HG02885 (cell line): ENCODE data around the gene INHBC.
"Not testable (repeated sequence)": the region's sequence is repeated elsewhere in the genome, so short reads cannot be mapped to it uniquely, and the experiment has no call there.

Experiments used
- ATAC-seq: cut with Tn5 transposase; IDR thresholded peaks from one replicate; pipeline ENCODE4 v1.9.1; 2021; ENCODE audit warnings: mild to moderate bottlenecking; ENCODE audit not compliant: unreplicated experiment, poor library complexity

INHBC gene

DNA sequence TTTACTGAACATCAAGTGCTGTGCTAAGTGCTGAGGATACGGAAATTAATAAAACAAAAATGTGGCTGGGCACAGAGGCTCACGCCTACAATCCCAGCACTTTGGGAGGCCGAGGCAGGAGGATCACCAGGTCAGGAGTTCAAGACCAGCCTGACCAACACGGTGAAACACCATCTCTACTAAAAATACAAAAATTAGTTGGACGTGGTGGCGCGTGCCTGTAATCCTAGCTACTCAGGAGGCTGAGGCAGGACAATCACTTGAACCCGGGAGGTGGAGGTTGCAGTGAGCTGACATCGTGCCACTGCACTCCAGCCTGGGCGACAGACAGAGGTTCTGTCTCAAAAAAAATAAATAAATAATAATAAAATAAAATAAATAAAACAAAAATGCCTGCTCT is 7.6 kb upstream of the INHBC start:
- ATAC-seq, result not testable (repeated sequence)

DNA sequence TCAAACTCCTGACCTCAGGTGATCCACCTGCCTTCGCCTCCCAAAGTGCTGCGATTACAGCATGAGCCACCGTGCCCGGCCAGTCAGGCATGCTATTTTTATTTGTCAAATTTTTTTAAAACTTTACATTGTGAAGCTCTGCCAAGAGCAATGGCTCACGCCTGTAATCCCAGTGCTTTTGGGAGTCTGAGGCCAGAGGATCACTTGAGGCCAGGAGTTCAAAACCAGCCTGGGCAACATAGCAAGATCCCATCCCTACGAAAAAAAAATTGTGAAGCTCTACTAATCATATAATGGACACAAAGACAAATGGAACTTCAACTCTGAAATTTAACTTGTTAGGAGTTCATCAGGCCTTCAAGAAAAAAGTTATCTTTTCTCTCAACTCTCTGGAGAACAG is 5.6 kb upstream of the INHBC start:
- no peak for ATAC-seq

DNA sequence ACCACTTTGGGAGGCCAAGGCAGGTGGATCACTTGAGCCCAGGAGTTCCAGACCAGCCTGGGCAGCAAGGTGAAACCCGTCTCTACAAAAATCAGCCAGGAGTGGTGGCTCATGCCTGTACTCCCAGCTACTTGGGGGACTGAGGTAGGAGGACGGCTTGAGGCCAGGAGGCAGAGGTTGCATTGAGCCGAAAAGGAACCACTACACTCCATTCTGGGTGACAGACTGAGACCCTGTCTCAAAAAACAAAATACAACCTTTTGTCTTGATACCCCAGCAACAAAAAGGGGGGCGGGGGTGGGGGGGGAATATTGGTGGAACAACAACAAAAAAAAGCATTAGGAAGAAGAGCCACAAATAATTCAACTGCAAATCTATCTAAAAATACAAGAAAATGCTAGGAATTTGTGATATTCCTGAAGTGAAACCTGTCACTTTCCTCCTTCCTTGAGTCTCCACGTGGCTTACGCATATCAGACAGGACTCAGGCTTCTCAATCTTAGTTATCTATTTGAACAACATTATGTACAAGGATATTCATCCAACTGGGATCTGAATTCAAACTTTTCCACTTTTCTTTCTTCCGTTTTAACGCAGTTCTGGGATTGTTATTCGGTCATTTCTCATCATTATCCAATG is 5.0 kb upstream of the INHBC start:
- ATAC-seq, result no peak

DNA sequence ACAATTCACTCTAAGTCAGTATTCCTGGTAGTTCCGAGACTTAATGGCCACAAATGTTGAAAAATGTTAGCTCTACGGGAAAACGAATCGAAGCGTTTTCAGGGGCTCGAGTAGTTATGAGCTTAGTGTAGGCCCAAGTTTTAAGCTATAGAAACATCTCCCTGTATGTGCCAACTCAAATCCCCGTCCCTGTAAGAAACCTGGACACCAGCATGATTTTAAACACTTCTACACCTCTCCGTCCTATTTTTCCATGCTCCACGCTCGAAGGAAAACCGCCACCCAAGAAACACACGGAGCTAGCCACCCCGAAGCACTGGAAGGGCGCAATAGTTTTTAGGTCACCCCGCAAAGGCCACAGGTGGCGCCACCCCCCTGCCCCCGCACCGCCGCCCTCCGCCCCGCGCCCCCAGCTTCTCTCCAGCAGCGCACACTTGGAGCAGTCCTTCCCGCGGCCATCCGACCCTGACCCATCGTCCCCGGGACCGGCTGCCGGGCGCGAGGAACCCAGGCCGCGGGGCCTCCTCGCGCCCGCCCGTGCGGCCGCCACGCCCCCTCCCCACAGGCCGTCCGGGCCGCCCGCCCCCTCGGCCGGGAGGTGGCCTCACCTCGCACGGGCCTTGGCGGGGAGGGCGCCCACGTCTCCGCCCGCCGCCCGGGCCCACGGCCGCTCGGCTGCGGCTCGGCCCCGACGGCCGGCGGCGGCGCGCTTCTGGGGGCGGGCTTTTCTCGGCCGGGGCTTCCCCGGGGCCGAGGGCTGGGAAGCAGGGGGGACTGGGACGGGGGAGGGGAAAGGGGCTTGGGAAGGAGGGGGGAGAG is 4.3 kb upstream of the INHBC start:
- ATAC-seq, result peak; percentile 60

DNA sequence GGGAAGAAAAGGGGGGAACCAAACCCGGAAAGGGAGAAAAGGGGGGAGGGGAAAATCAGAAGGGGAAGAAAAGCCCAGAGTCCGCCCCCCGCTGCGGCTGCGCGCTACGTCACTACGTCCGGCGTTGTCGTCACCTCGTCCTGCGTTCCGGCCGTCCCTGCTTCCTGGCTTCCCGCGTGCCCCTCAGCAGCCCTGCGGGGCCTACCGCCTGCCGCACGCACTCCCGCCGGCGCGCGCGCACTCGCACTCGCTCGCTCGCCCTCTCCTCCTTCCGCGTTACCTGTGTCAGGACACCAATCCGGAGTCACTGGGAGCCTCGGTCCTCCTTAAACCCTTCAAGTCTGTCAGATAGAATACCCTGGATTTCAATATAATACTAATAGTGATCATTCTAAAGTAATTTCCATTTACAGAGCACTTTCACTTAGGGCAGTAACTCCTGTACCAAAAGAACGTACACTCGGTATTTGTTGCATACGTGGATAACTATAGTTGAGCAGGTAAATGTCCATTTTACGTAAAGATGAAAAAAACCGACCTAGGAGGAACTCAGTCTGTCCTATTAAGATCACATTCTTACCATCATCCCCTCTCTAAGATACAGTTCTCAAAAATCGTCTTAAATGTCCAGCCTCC is 3.5 kb upstream of the INHBC start, which contains the start of gene R3HDM2:
Gene R3HDM2, minus strand, starts transcription at position 113 of the 636 bp plus-strand sequence. CDS start 120,615 bp downstream, outside the sequence.
- ATAC-seq, result peak; percentile 96

DNA sequence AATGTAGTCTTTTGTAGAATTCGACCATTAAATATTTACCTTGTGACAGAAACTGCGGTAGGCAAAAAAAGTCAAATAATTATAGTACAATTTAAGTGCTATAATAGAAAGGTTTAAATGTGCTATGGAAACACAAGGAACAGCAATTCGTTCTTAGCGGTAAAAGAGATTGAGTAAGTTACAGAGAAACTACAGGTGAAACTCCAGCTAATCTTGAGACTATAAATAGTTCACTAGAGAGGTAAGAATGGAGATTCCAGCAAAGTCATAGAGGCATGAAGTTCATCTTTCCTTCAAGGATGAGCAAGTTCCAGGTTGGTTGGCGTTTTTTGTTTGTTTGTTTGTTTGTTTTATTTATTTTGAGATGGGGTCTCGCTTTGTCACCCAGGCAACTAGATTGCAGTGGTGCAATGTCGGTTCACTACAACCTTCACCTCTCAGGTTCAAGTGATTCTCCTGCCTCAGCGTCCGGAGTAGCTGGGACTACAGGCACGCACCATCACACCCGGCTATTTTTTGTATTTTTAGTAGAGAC is 2.9 kb upstream of the INHBC start:
- ATAC-seq, result no peak

DNA sequence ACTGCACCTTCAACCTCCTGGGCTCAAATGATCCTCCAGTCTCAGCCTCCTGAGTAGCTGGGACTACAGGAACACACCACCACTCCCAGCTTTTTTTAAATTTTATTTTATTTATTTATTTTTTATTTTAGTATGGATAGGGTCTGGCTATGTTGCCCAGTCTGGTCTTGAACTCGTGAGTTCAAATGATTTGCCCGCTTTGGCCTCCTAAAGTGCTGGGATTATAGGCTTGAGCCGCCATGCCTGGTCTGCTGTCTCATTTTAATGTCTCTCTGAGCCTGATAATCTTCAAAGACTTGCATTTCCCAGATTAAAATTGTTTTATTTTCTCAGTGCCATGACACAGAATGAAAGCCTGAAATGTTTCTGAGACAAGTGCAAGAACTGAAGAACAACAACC is 1.2 kb upstream of the INHBC start:
- no peak for ATAC-seq

DNA sequence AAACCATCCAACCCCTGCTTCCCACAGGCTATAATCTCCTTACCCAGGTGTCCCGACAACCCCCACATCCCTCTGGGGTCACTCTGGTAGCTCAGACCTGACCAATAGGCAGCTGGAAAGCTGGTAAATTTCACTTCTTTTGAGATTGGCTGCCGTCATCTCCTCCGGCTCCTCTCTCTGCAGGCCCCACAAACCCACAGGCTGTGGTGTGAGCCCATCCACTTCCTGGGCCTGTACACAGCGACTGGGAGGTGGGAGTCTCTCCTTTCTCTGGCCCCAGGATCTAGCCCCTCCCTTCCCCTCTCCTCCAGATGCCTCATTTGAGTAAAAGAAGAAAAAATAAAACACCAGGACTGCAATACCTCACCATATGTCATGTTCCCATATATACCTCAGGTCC is 709 bp downstream of the INHBC start:
- ATAC-seq, result no peak

DNA sequence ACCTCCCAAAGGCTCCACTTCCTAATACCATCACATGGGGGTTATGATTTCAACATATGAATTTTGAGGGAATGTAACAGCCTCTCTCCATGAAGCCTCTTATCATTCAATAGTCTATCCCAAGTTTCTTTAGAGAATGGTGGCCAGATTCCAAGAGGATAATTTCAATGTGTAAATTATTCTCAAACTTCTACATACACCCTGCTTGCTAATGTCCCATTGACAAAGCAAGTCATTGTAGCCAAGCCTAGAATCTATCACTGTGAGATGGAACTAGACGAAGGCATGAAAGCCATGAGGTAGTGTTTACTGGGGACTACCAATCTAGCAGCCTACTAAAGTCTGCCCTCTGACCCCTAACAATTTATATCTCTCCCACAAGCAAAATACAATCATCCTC is 3.8 kb downstream of the INHBC start:
- ATAC-seq, result no peak

DNA sequence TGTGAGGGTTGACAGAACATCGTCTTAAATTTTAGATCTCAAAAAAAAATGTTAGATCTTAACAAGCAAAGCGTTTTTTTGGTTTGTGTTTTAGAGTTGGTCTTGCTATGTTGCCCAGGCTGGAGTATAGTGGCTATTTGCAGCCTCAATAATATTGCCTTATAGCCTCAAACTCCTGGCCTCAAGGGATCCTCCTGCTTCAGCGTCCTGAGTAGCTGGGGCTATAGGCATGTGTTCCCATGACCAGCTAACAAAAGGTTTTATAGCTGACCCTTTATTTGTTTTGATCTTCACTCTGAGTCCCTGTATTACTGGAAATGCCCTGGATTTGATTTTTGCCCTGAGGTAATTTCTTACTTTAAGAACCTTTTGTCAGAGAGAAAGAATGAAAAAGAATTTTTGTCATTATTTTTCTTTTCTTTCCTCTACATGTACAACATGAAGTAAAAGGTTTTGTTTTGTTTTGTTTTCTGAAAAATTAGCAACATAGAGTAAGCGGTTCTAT is 5.2 kb downstream of the INHBC start:
- no peak for ATAC-seq

DNA sequence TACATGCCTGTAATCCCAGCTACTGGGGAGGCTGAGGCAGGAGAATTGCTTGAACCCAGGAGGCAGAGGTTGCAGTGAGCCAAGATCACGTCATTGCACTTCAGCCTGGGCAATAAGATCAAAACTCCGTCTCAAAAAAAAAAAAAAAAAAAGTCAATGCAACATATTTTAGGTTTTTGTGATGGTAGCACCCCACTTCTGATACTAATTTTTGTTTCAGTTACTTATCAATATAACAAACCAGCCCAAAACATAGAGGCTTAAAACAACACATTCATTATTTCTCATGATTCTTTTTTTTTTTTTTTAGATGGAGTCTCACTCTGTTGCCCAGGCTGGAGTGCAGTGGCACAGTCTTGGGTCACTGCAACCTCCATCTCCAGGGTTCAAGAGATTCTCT is 6.8 kb downstream of the INHBC start:
- ATAC-seq, result not testable (repeated sequence)

DNA sequence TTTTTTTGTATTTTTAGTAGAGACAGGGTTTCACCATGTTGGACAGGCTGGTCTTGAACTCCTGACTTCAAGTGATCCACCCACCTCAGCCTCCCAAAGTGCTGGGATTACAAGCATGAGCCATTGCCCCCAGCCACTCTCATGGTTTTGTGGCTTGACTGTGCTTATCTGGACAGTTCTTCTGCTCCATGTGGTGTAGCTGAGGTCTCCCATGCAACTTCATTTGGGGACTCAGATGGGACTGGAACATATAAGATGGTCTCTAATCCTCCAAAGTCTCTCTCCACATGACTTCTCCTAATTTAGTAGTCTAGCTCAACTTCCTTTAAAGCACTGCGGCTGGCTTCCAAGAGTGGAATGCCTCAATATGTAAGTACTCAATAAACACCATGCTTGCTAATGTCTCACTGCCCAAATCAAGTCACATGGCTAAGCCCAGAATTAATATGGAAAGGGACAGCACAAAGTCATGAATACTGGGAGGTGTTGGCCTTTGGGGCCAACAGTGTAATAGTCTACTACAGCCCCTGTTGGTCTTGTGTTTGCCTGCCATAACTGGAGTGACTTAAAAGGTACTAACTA is 7.4 kb downstream of the INHBC start:
- ATAC-seq, result no peak

DNA sequence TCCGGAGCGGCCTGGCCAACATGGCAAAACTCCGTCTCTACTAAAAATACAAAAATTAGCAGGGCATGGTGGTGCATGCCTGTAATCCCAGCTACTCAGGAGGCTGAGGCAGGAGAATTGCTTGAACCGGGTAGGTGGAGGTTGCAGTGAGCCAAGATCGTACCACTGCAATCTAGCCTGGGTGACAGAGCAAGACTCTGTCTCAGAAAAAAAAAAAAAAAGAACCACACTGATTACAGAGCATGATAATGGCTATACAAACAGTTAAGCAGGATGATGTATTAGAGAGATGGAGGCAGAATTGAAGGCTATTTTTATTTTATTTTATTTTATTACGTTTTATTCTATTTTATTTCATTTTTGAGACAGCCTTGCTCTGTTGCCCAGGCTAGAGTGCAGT is 9.8 kb downstream of the INHBC start:
- ATAC-seq, result not testable (repeated sequence)

DNA sequence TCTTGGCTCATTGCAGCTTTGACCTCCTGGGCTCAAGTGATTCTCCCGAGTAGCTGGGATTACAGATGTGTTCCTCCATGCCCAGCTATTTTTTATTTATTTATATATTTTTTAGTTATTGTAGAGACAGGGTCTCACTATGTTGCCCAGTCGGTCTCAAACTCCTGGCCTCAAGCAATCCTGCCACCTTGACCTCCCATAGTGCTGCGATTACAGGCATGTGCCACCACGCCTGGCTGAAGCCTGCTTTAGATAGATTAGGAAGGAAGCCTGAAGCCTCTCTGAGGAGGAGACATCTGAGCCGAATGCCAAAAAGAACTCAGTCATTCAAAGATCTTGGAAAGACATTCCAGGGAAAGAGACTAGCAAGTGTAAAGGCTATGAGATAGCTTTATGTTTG is 10.2 kb downstream of the INHBC start:
- ATAC-seq, result no peak

DNA sequence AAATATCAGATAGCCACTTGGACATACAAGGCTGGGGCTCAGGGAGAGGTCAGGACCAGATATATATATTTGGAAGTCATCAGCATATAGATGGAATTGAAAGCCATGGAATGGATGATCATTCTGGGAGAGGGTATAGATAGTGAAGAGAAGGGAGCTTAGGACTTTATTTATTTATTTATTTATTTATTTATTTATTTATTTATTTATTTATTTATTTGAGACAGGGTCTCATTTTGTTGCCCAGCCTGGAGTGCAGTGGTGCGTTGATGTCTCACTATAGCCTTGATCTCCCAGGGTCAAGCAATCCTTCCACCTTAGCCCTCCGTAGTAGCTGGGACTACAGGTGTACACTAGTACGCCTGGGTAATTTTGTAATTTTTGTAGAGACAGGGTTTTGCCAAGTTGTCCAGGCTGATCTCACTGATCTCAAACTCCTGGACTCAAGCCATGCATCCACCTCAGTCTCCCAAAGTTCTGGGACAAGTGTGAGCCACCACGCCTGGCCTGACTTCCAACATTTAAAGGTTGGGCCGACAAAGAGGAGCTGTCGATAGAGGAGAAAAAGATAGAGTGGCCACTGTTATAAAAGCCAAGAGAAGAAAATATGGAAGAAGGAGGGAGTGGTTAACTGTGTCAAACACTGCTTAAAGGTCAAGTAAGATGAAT is 11.8 kb downstream of the INHBC start:
- ATAC-seq, result no peak

DNA sequence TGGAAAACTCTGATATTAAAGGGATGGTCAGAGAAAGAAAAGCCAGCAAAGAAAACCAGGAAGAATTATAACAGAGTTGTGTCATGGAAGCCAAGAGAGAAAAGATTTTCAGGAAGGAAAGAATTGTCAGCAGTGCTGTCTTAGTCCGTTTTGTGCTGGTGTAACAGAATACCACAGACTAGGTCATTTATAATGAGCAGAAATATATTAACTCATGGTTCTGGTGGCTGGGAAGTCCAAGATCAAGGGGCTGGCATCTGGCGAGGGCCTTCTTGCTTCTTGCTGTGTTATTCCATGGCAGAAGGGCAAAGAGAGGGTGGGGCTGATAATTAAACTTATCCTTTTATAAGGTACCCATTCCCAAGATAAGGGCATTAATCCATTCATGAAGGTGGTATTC is 14.1 kb downstream of the INHBC start:
- no peak for ATAC-seq

DNA sequence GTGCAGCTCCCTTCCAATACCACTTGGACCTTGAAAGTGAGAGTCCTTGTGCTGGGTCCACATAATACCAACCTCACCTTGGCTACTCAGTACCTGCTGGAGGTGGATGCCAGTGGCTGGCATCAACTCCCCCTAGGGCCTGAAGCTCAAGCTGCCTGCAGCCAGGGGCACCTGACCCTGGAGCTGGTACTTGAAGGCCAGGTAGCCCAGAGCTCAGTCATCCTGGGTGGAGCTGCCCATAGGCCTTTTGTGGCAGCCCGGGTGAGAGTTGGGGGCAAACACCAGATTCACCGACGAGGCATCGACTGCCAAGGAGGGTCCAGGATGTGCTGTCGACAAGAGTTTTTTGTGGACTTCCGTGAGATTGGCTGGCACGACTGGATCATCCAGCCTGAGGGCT is 14.8 kb downstream of the INHBC start:
- no peak for ATAC-seq

DNA sequence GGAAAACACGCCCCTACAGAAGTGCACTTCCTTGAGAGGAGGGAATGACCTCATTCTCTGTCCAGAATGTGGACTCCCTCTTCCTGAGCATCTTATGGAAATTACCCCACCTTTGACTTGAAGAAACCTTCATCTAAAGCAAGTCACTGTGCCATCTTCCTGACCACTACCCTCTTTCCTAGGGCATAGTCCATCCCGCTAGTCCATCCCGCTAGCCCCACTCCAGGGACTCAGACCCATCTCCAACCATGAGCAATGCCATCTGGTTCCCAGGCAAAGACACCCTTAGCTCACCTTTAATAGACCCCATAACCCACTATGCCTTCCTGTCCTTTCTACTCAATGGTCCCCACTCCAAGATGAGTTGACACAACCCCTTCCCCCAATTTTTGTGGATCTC is 15.5 kb downstream of the INHBC start:
- ATAC-seq, result no peak

DNA sequence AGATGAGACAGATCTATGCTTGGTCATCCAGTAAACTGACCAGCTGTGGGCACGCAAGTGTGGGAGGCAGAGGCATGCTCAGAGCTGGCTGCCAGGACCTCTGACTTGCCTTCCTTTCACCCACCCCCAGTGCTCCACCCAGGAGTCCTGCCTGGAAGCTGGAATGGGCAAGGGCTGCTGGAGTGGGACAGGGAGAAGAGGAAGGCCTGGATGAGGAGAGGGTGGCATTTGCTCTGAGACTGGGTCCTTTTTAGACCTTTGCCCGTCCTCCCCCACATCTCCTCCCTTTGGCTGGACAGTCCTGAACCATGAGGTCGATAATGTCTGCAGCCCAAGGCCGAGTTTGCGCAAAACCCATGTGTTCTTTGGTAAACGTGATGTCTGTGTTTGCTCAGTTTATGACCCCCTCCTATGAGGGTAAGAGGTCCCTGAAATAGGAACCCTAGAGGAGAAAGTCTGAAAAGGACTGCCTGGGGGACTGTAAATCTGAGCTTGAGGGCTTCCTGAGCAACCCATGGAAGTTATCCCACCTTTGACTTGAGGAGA is 16.7 kb downstream of the INHBC start:
- ATAC-seq, result no peak
